Type B pancreatic cell (in vitro differentiated cells): ENCODE measurements around the gene PLCL2. TPM values are rescaled to one million over a fixed set of nuclear protein-coding genes. Genes with fewer than 3 reads are reported as not detected.

Experiments
- DNase-seq: peaks from one replicate; pipeline ENCODE4 v3.0.0; 2021; ENCODE audit warnings: mixed read lengths; ENCODE audit not compliant: unreplicated experiment; ENCODE audit errors: extremely low spot score
- H3K27ac Mint-ChIP-seq: 2 replicates; pipeline ENCODE4 v1.8.0; 2021; ENCODE audit warnings: mild to moderate bottlenecking, mixed read lengths
- H3K27me3 Mint-ChIP-seq: 2 replicates; pipeline ENCODE4 v1.8.0; 2021; ENCODE audit warnings: mixed read lengths
- H3K36me3 Mint-ChIP-seq: 2 replicates; pipeline ENCODE4 v1.8.0; 2021; ENCODE audit warnings: mixed read lengths
- H3K4me1 Mint-ChIP-seq: one replicate; pipeline ENCODE4 v1.8.0; 2021; ENCODE audit warnings: mixed read lengths; ENCODE audit not compliant: unreplicated experiment
- H3K4me3 Mint-ChIP-seq: 2 replicates; pipeline ENCODE4 v1.8.0; 2021; ENCODE audit warnings: mild to moderate bottlenecking, mixed read lengths
- H3K9me3 Mint-ChIP-seq: 2 replicates; pipeline ENCODE4 v1.8.0; 2021; ENCODE audit warnings: mixed read lengths
- total RNA-seq: library from RNA; stranded (reverse); gene quantifications from 2 replicates; pipeline ENCODE4 v1.2.1, GENCODE V29; 2021; ENCODE audit warnings: low replicate concordance
- TF ChIP-seq, protein P1 (sequence below): fragments of 200-600 bp; sonication (generic); conservative IDR thresholded peaks from 2 replicates; pipeline ENCODE4 v1.5.0; 2021; ENCODE audit warnings: antibody characterized with exemption, mild to moderate bottlenecking

PLCL2 gene
- total RNA-seq, 1 donor from 2014 or later, result 10.6 TPM

DNA sequence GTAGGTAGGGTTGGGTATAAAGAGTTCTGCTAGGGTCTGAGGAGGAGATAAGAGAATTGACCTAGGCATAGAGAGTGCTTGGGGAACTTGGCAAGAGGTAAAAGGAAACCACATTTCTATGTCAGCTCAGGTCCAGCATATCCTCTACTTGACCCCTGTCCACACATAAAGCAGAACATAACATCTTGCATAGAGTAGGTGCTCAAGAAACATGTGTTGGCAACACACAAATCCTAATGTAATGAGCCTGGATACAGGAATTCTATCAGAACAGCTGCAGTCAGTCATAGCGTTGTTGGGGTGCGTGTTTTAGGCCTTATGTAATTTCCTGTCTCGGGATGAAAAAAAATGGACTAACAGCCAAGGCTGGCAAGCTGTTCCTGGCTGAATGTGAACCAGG is 35.0 kb upstream of the PLCL2 start:
- Mint-ChIP-seq H3K36me3 (no peaks in the 10 kb centered on the region), H3K27ac (no peak overlapping the region)

DNA sequence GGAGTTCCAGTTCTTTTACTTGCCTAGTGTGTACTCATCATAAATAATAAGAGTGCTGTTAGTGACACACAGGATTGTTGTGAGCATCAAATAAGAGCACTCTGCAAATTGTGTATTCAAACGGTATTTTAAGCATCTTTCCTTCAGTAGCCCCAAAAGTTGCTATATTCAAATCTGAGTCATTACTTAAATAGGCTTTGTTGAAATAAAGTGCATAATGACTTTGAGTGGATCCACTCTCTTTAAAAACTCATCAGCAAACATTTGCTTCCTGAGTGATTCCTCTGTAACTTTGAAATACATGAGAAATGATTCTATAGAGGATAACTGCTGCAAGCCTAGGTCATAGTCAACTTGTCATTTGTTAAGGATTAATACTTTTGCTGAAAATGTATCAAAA is 29.3 kb upstream of the PLCL2 start:
- H3K9me3 Mint-ChIP-seq, result peaks cover 4% of the 10 kb centered on the region
- no peak overlapping the region for H3K4me3 Mint-ChIP-seq
- peaks cover 3% of the 10 kb centered on the region for H3K27me3 Mint-ChIP-seq
- H3K36me3 Mint-ChIP-seq, result no peaks in the 10 kb centered on the region
- H3K27ac Mint-ChIP-seq, result no peak overlapping the region
- TF ChIP-seq, protein P1, sequence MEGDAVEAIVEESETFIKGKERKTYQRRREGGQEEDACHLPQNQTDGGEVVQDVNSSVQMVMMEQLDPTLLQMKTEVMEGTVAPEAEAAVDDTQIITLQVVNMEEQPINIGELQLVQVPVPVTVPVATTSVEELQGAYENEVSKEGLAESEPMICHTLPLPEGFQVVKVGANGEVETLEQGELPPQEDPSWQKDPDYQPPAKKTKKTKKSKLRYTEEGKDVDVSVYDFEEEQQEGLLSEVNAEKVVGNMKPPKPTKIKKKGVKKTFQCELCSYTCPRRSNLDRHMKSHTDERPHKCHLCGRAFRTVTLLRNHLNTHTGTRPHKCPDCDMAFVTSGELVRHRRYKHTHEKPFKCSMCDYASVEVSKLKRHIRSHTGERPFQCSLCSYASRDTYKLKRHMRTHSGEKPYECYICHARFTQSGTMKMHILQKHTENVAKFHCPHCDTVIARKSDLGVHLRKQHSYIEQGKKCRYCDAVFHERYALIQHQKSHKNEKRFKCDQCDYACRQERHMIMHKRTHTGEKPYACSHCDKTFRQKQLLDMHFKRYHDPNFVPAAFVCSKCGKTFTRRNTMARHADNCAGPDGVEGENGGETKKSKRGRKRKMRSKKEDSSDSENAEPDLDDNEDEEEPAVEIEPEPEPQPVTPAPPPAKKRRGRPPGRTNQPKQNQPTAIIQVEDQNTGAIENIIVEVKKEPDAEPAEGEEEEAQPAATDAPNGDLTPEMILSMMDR, result no peak
- H3K4me1 Mint-ChIP-seq, result no peaks in the 10 kb centered on the region
- no peak for DNase-seq

More for the DNA sequence above, 35.0 kb upstream of the PLCL2 start:
- DNase-seq, result no peak
- peaks cover 6% of the 10 kb centered on the region for H3K27me3 Mint-ChIP-seq
- H3K4me3 Mint-ChIP-seq, result no peak overlapping the region
- TF ChIP-seq, protein P1, result no peak
- H3K9me3 Mint-ChIP-seq, result peaks cover 5% of the 10 kb centered on the region
- H3K4me1 Mint-ChIP-seq, result peaks cover 6% of the 10 kb centered on the region

DNA sequence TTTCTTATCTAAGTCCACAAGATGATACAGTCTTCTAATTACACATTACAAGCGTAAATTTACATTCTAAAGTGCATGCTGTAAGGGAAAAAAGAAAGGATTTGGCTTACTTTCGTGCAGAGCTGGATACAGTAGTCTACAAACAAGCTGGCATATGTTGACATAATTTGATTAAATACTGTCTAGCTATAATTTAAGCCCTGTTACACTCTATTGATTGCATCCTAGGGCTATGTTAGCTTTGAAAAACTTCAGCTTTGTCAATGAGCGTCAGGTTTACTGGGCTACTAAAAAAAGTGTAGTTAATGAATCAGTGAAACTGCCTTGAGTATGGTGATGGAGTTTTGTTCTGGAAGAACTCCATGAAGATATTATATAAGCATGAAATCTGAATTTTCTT is 24.5 kb upstream of the PLCL2 start:
- Mint-ChIP-seq H3K4me3 (no peak overlapping the region), H3K27me3 (no peaks in the 10 kb centered on the region), H3K4me1 (no peaks in the 10 kb centered on the region), H3K27ac (no peak overlapping the region), H3K9me3 (no peaks in the 10 kb centered on the region), H3K36me3 (no peaks in the 10 kb centered on the region)
- DNase-seq, result no peak
- TF ChIP-seq, protein P1, result no peak

DNA sequence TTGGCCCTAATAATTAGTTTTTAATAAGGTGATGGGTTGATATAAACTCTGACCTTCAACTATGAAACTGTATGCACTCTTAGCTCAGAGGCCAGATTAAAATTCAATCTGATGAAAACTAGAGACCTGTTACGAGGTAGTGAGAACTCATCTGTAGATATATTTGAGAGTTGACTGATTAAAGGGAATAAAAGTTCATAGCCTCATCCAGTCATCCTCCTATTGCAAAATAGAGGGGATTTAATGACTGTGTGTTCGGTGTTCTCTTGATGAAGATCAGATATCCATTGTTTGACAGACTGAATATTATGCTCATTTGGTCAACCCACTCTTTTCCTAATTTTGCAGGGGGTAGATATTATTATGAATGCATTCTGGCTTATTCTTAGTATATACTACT is 23.3 kb upstream of the PLCL2 start:
- H3K4me1 Mint-ChIP-seq, result peaks cover 5% of the 10 kb centered on the region
- TF ChIP-seq, protein P1, result no peak
- no peaks in the 10 kb centered on the region for H3K9me3 Mint-ChIP-seq
- no peaks in the 10 kb centered on the region for H3K27me3 Mint-ChIP-seq
- no peak for DNase-seq
- H3K36me3 Mint-ChIP-seq, result no peaks in the 10 kb centered on the region
- H3K4me3 Mint-ChIP-seq, result no peak overlapping the region
- no peak overlapping the region for H3K27ac Mint-ChIP-seq

DNA sequence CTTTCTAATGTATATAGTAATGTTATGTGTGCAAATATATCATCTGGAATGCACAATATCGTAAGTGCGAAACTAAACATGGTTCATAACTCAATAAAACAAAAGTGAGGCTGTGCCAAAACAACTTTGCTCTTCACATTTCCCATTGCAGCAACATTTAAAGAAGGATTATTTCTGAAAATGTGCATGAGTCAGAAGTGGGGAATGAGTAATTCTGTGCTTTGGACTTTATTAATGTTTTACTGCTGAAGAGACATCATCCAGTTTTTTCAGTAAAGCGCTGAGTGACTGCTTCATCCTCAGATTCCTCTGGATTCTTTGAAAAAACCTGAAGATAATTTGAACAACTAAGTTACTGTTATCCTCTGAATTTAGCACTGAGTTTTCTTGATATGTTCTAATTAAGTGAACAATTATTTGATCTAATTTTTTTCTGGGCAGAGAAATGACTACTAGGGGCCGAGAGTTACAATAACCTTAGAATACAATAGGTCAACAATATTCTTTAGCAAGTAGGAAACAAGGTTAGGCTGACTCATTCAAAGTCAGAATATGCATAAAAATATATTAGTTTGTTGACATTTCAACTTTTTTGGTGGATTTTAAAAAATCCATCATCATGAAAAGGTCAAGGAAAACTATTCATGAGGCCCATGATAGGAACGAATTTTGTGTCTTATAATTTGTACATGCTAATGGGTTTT is 20.0 kb upstream of the PLCL2 start:
- H3K4me3 Mint-ChIP-seq, result no peak overlapping the region
- no peak overlapping the region for H3K27ac Mint-ChIP-seq
- TF ChIP-seq, protein P1, result no peak
- H3K4me1 Mint-ChIP-seq, result peaks cover 7% of the 10 kb centered on the region
- H3K27me3 Mint-ChIP-seq, result peaks cover 3% of the 10 kb centered on the region
- no peaks in the 10 kb centered on the region for H3K36me3 Mint-ChIP-seq
- no peaks in the 10 kb centered on the region for H3K9me3 Mint-ChIP-seq
- no peak for DNase-seq
